ENCODE measurements around the gene WDR17.

DNA sequence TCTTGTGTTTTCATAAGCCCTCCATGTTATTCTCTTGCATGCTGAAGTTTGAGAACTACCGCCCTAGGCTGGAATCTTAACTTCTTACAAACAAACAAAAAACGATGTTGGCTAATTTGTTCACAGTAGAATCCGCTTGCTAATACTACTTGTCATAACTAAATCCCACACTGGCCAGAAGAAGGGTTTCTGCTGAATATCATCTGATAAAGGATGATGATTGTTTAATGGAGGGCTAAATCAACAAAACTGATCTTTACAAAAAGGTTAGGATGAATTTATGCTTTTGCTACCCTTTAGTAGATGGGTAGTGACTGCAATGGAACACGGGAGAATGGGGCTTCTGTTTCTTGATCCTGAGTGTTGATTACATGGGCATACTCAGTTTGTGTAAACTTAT, 87.5 kb downstream of the WDR17 start:
- TF ChIP-seq SMYD3 (CRISPR knock-in tag; IDR thresholded peaks at IDR 0.05) (no peak), ZNF274 (CRISPR knock-in tag; IDR thresholded peaks at IDR 0.05) (no peak), FOXA3 (CRISPR knock-in tag; IDR thresholded peaks at IDR 0.05) (no peak), ATF3 (CRISPR knock-in tag; IDR thresholded peaks at IDR 0.05) (no peak)
